Endodermal cell (in vitro differentiated cells): ENCODE results near the gene ALG8. TPM values are rescaled to one million over a fixed set of nuclear protein-coding genes. Genes with fewer than 3 reads are reported as not detected.
"Not testable (repeated sequence)": the region's sequence is repeated elsewhere in the genome, so short reads cannot be mapped to it uniquely, and the experiment has no call there.

ENCODE experiments used
- DNase-seq: peaks from one replicate; pipeline ENCODE4 v3.0.0-alpha.2; 2017
- H3K27ac ChIP-seq: 2 replicates; pipeline ENCODE4 v1.5.1; 2013; ENCODE audit warnings: mild to moderate bottlenecking, low read depth, low read length, moderate library complexity
- H3K27me3 ChIP-seq: 2 replicates; pipeline ENCODE4 v1.6.1; 2013; ENCODE audit warnings: mild to moderate bottlenecking, low read length, moderate library complexity; ENCODE audit not compliant: insufficient read depth, control insufficient read depth, poor library complexity, severe bottlenecking
- H3K36me3 ChIP-seq: 2 replicates; pipeline ENCODE4 v1.7.0; 2013; ENCODE audit warnings: mild to moderate bottlenecking, low read length, moderate library complexity; ENCODE audit not compliant: control insufficient read depth, insufficient read depth
- H3K4me1 ChIP-seq: one replicate; pipeline ENCODE4 v1.7.0; 2013; ENCODE audit warnings: low read length; ENCODE audit not compliant: control insufficient read depth, insufficient read depth
- H3K4me3 ChIP-seq: 2 replicates; pipeline ENCODE4 v1.5.1; 2013; ENCODE audit warnings: mild to moderate bottlenecking, low read length, moderate library complexity
- H3K9ac ChIP-seq: 2 replicates; pipeline ENCODE4 v1.6.1; 2013; ENCODE audit warnings: mild to moderate bottlenecking, low read length, moderate library complexity; ENCODE audit not compliant: poor library complexity, severe bottlenecking; ENCODE audit errors: extremely low read depth
- H3K9me3 ChIP-seq: 2 replicates; pipeline ENCODE4 v1.6.1; 2013; ENCODE audit warnings: mild to moderate bottlenecking, low read length, moderate library complexity; ENCODE audit not compliant: control insufficient read depth
- H3K27ac Mint-ChIP-seq: 2 replicates; pipeline ENCODE4 v1.8.0; 2020; ENCODE audit warnings: mixed read lengths
- H3K27me3 Mint-ChIP-seq: 2 replicates; pipeline ENCODE4 v1.8.0; 2021; ENCODE audit warnings: mild to moderate bottlenecking, mixed read lengths; ENCODE audit not compliant: insufficient read depth
- H3K36me3 Mint-ChIP-seq: 2 replicates; pipeline ENCODE4 v1.8.0; 2020; ENCODE audit warnings: low read depth, mixed read lengths
- H3K4me1 Mint-ChIP-seq: 2 replicates; pipeline ENCODE4 v1.8.0; 2020; ENCODE audit warnings: mixed read lengths
- H3K4me3 Mint-ChIP-seq: 2 replicates; pipeline ENCODE4 v1.8.0; 2020; ENCODE audit warnings: mild to moderate bottlenecking, moderate library complexity, mixed read lengths
- H3K9me3 Mint-ChIP-seq: 2 replicates; pipeline ENCODE4 v1.8.0; 2020; ENCODE audit warnings: mild to moderate bottlenecking, mixed read lengths
- CTCF ChIP-seq: fragments of 200-600 bp; sonication (generic); conservative IDR thresholded peaks from 2 replicates; pipeline ENCODE4 v1.5.0; 2021; ENCODE audit warnings: antibody characterized with exemption, mild to moderate bottlenecking
- WGBS, 2 experiments: methylation state at CpG; one replicate each; pipeline versions ENCODE4 v1.1.5 to v1.1.7; 2013; ENCODE audit warnings: missing lambda C conversion rate in 2 of 2, mixed read lengths in 1 of 2; ENCODE audit not compliant: insufficient coverage in 1 of 2, insufficient read length in 1 of 2; 5-methylcytosine and 5-hydroxymethylcytosine counted together
- total RNA-seq, 2 donors: library from RNA; stranded (reverse); fragmentation: NEBNext Ultra II Directional in 1 of 2; extraction: Animal tissue kit (Norgen Biotek cat#: 25700) in 1 of 2; gene quantifications; 2 replicates in 1 of 2; 3 replicates in 1 of 2; pipeline ENCODE4 v1.2.1, GENCODE V29; 2021

ALG8 gene
- total RNA-seq, 2 donors from 2014 or later = 72.1 to 81.4 TPM

GRCh38 chr11:78094250-78094649 is 45.2 kb downstream of the ALG8 start:
- no peak for DNase-seq
- peaks cover 2% of the 10 kb centered on the region for H3K4me1 Mint-ChIP-seq
- H3K36me3 ChIP-seq = peaks cover 28% of the 10 kb centered on the region

DNA sequence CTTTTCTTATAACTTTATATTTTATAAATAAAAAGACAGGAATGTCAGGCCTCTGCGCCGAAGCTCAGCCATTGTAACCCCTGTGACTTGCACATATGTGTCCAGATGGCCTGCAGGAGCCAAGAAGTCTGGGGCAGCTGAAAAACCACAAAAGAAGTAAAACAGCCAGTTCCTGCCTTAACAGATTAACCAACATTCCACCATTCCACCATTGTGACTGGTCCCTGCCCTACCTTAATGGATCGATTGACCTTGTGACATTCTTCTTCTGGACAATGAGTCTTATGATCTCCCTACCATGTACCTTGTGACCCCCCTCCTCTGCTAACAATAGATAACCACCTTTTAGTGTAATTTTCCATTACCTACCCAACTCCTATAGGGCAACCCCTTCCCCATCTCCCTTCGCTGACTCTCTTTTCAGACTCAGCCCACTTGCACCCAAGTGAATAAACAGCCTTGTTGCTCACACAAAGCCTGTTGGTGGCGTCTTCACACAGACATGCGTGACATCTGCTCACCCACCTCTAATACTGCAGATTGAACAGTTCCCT is 52.8 kb downstream of the ALG8 start:
- H3K27me3 ChIP-seq, H3K4me1 ChIP-seq, H3K4me3 ChIP-seq, H3K4me1 Mint-ChIP-seq, DNase-seq, H3K36me3 ChIP-seq, H3K9ac ChIP-seq, H3K27me3 Mint-ChIP-seq, H3K36me3 Mint-ChIP-seq, H3K27ac ChIP-seq, H3K27ac Mint-ChIP-seq, H3K4me3 Mint-ChIP-seq: not testable (repeated sequence)
- H3K9me3 Mint-ChIP-seq = peaks cover 17% of the 10 kb centered on the region
- H3K9me3 ChIP-seq = peaks cover 34% of the 10 kb centered on the region
- 94 to 96% methylated on average over 4 to 6 of the region's 6 CpGs for WGBS, 2 experiments

More at GRCh38 chr11:78094250-78094649, 45.2 kb downstream of the ALG8 start:
- no peak for TF ChIP-seq CTCF
- H3K4me1 ChIP-seq = no peaks in the 10 kb centered on the region
- Mint-ChIP-seq H3K27ac (no peak overlapping the region), H3K4me3 (no peak overlapping the region), H3K36me3 (peaks cover 39% of the 10 kb centered on the region), H3K27me3 (no peaks in the 10 kb centered on the region), H3K9me3 (peaks cover 17% of the 10 kb centered on the region)
- 100% methylated on average over 2 of the region's 2 CpGs; no CpG with 5 or more reads in 1 of the 2 experiments for WGBS, 2 experiments
- H3K27me3 ChIP-seq = no peaks in the 10 kb centered on the region
- H3K27ac ChIP-seq = no peak overlapping the region
- peaks cover 12% of the 10 kb centered on the region for H3K9me3 ChIP-seq
- no peak overlapping the region for H3K4me3 ChIP-seq
- H3K9ac ChIP-seq = no peak overlapping the region

- Mint-ChIP-seq H3K36me3 (no peaks in the 10 kb centered on the region), H3K27ac (no peak overlapping the region), H3K27me3 (peaks cover 4% of the 10 kb centered on the region), H3K4me3 (no peak overlapping the region), H3K9me3 (peaks cover 16% of the 10 kb centered on the region), H3K4me1 (peaks cover 3% of the 10 kb centered on the region)
- Histone ChIP-seq H3K27me3 (no peaks in the 10 kb centered on the region), H3K4me3 (no peak overlapping the region), H3K9ac (no peak overlapping the region), H3K36me3 (no peaks in the 10 kb centered on the region), H3K4me1 (no peaks in the 10 kb centered on the region), H3K9me3 (peaks cover 30% of the 10 kb centered on the region), H3K27ac (no peak overlapping the region)
- no peak for DNase-seq
- TF ChIP-seq CTCF = no peak
- WGBS, 2 experiments = 86 to 100% methylated on average over 1 to 3 of the region's 3 CpGs
These were observed 53.5 kb downstream of the ALG8 start for GRCh38 chr11:78085972-78086371.

GRCh38 chr11:78084506-78084905 is 54.9 kb downstream of the ALG8 start:
- not testable (repeated sequence) for DNase-seq, H3K4me3 Mint-ChIP-seq, H3K27me3 Mint-ChIP-seq, H3K27ac Mint-ChIP-seq, H3K36me3 Mint-ChIP-seq, H3K4me3 ChIP-seq, H3K4me1 Mint-ChIP-seq, H3K27me3 ChIP-seq, H3K9me3 Mint-ChIP-seq, H3K36me3 ChIP-seq, H3K4me1 ChIP-seq, H3K9ac ChIP-seq, H3K27ac ChIP-seq
- peaks cover 25% of the 10 kb centered on the region for H3K9me3 ChIP-seq
- WGBS, 2 experiments = 95 to 97% methylated on average over 7 to 8 of the region's 8 CpGs
